GM10847 (cell line): ENCODE data around the gene HDDC3.

Experiments
- POLR2A ChIP-seq: IDR thresholded peaks from 2 replicates; pipeline ENCODE4 v1.6.1; 2011; ENCODE audit not compliant: insufficient read length; ENCODE audit errors: extremely low read depth

Gene HDDC3

DNA sequence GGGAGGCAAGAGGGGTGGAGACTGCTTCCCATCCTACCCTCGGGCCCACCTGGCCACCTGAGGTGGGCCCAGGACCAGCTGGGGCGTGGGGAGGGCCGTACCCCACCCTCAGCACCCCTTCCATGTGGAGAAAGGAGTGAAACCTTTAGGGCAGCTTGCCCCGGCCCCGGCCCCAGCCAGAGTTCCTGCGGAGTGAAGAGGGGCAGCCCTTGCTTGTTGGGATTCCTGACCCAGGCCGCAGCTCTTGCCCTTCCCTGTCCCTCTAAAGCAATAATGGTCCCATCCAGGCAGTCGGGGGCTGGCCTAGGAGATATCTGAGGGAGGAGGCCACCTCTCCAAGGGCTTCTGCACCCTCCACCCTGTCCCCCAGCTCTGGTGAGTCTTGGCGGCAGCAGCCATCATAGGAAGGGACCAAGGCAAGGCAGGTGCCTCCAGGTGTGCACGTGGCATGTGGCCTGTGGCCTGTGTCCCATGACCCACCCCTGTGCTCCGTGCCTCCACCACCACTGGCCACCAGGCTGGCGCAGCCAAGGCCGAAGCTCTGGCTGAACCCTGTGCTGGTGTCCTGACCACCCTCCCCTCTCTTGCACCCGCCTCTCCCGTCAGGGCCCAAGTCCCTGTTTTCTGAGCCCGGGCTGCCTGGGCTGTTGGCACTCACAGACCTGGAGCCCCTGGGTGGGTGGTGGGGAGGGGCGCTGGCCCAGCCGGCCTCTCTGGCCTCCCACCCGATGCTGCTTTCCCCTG lies 50.2 kb downstream of the HDDC3 start:
- no peak for TF ChIP-seq POLR2A

DNA sequence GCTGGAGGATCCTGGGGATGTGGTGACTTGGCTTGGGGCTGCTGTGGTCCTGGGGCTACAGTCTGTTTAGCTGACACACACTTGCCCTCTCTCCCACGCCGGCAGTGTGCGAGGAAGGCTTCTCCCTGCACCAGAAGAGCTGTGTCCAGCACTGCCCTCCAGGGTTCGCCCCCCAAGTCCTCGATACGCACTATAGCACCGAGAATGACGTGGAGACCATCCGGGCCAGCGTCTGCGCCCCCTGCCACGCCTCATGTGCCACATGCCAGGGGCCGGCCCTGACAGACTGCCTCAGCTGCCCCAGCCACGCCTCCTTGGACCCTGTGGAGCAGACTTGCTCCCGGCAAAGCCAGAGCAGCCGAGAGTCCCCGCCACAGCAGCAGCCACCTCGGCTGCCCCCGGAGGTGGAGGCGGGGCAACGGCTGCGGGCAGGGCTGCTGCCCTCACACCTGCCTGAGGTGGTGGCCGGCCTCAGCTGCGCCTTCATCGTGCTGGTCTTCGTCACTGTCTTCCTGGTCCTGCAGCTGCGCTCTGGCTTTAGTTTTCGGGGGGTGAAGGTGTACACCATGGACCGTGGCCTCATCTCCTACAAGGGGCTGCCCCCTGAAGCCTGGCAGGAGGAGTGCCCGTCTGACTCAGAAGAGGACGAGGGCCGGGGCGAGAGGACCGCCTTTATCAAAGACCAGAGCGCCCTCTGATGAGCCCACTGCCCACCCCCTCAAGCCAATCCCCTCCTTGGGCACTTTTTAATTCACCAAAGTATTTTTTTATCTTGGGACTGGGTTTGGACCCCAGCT lies 51.0 kb downstream of the HDDC3 start:
- no peak for TF ChIP-seq POLR2A

DNA sequence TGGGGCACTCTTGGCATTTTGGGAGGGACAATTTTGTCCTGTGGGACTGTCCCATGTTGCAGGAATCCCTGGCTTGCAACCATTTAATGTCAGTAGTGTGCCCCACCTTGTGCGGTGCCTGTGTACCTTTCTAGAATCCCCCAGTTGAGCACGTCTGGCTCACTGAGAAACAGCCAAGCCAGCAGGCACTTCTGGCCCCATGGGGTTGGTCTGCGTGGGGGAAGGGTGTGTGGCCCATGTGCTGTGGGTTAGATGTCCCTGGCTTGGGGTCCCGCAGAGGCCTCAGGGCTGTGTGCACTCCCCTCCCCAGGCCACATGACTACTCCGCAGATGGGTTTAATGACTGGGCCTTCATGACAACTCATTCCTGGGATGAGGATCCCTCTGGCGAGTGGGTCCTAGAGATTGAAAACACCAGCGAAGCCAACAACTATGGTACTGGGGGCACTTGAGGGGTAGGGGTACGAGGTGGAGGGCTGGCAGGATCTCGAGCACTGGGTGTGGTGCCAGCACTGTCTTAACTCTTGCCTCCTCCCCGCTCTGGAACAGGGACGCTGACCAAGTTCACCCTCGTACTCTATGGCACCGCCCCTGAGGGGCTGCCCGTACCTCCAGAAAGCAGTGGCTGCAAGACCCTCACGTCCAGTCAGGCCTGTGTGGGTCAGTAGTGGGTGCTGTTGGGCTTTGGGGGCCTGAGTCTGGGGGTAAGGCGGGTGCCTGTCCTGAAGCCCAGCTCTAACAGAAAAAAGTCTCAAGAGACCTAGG lies 51.8 kb downstream of the HDDC3 start:
- no peak for TF ChIP-seq POLR2A
